GM19193 (cell line): ENCODE results near the gene ARHGEF28.

Experiments
- POLR2A ChIP-seq: IDR thresholded peaks from 4 replicates; pipeline ENCODE4 v1.6.1; 2011; ENCODE audit not compliant: insufficient read depth, insufficient read length; ENCODE audit errors: extremely low read depth

ARHGEF28 gene

DNA sequence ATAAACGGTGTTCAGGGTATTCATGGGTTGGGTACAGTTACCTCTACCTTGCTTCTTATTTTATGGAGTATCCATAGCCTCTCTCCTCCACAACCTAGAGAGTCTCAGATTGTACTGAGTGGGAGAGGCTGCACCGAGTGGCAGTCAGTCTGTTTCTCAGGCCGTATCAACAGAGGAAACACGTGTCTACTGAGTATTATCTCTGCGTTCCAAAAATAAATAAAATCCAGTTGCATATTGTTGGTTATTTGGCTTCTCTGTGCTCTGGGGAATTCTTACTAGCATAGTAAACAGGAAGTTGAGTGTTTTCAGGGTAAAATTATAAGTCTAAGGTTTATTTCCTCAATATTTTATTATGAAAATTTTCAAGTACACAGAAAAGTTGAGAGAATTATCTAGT, 231.0 kb downstream of the ARHGEF28 start:
- TF ChIP-seq POLR2A: no peak

DNA sequence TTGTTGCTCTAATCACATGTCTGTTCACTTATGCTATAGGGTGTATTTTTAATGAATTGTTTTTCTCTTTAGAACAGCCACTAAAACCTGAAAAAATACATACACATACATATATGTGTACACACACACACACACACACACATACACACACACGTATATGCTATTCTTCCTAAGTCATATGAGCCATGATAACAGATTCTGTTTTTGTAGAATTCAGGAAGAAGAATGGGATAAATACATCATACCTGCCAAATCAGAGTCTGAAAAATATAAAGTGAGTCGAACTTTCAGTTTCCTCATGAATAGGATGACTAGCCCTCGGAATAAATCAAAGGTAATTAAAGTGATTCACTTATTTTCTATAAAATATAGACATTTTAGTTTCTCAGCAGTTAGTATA, 231.4 kb downstream of the ARHGEF28 start:
- TF ChIP-seq POLR2A: no peak

DNA sequence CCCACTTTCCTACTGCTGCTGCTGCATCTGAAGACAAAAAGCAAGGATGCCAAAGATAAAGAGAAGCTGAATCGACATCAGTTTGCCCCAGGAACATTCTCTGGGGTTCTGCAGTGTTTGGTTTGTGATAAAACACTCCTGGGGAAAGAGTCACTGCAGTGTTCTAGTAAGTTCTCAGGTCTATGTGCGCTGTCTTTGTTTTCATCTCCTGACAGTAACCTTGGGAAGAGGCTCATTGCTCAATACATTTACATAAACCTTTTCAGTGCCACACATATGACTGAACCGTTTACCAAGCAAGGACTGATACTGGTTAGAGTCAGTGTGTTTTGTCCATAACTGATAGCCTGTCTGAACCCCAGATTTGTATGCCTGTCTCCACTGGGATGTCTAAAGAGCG, 232.1 kb downstream of the ARHGEF28 start:
- no peak for TF ChIP-seq POLR2A

DNA sequence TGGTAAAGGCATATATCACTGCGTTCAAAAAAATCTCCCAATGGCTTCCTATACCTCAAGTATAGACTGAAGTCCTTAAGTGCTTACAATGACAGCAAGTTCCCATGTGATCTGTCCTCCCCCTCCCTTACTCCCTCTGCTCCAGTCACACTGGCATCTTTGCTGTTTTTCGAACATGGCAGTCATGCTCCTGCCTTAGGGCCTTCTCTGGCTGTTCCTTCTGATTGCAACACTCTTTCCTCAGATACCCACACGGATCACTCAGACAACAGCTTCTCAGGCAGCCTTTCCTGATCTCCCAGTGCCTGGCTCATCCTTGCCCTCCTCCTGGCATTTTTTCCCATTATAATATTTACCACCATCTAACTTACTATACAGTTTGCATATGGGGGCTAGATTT, 232.8 kb downstream of the ARHGEF28 start:
- no peak for TF ChIP-seq POLR2A

DNA sequence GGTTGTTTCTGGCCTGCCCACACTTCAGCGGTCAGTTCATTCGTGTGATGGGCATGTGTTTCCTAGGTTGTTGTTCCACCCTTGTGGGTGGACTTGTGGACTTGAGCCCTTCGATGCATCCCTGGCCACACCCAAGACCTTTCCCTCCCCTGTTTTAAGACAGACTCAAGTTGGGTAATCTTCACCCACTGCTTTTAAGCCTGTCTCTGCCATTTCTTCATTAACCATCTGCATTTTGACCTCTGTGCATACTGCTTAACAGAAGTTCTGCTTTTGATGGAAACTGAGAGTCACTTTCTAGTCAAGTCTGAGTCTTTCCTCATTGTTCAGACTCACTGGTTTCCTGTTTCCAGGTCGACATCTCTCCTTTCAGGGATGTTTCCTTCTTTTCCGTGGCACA, 233.7 kb downstream of the ARHGEF28 start:
- TF ChIP-seq POLR2A: no peak

DNA sequence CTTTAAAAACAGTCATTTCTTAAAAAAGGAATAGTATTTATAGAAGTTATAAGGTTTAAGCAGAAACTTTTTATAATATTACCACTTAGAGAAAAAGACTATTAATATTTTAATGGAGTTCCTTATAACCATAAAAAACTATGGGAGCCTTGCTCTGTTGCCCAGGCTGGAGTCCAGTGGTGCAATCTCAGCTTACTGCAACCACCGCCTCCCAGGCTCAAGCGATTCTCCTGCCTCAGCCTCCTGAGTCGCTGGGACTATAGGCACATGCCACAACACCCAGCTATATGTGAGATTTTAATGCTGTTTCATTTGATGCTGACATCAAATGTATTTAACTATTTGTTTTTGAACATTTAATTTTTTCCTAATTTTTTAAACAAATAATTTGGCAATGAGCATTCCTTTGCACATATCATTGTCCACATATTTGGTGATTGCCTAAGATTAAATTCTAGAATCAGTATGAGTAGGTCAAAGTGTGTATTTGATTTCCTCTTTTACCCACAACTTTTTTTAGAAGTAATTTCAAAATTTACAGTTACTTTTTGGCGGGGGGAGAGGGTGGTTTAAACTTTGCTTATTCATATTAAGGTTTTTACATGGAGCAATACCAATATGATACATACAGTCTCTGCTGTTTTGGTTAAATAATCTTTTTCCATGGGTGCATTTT, 235.5 kb downstream of the ARHGEF28 start:
- TF ChIP-seq POLR2A: no peak

DNA sequence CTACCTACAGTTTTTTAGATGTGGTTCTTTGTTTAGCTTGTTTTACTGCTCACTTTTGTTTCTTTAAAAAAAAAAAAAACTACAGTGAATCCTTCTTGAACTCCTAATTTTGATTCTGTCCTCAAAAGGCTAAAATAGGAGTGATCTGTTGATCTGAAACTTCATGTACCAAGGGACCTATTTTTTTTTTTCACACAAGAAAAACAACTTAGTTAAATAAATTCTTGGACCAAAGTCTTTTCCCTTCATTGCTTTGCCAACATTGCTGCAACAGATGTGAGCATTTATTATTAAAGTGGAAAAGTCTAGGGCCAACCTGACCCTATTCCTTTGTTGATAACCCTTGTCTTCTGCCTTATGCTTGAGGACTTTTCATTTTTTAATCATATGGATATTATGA, 236.8 kb downstream of the ARHGEF28 start:
- TF ChIP-seq POLR2A: no peak

DNA sequence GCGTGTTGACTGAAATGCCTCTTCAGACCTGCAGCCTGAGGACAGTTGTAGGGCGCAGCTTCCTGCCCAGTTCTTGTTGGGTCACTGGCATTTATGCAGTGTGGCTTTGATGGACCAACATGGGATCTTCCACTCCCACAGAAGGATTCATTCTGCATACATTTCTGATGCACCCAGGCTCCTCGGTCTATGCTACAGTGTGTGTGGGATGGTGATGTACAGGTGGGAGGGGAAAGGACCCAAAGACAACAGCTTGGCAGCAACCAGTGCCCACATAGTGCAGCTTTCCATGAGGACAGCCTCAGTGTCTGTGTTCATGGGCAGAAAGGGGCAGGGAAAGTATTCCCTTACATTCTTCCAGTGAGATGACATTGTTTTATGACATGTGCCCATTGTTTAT, 237.9 kb downstream of the ARHGEF28 start:
- no peak for TF ChIP-seq POLR2A

DNA sequence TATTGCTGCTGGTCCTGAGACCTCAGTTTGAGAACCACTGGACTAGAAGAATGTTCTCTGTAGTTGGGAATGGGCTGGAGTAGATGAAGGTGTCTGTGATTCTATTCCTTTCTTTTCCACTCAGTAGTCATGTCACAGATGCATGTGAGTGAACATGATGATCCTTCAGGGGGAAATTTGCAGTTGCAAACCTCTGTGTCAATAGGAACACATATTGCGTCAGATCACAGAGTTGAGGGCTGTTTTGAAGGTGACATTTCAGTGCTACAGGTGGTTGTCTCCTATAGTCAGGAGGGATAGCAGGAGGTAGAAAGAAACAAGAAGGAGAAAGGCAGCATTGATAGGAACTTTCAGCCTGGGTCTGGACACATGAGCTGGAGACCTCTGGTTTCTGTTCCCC, 239.3 kb downstream of the ARHGEF28 start:
- no peak for TF ChIP-seq POLR2A

DNA sequence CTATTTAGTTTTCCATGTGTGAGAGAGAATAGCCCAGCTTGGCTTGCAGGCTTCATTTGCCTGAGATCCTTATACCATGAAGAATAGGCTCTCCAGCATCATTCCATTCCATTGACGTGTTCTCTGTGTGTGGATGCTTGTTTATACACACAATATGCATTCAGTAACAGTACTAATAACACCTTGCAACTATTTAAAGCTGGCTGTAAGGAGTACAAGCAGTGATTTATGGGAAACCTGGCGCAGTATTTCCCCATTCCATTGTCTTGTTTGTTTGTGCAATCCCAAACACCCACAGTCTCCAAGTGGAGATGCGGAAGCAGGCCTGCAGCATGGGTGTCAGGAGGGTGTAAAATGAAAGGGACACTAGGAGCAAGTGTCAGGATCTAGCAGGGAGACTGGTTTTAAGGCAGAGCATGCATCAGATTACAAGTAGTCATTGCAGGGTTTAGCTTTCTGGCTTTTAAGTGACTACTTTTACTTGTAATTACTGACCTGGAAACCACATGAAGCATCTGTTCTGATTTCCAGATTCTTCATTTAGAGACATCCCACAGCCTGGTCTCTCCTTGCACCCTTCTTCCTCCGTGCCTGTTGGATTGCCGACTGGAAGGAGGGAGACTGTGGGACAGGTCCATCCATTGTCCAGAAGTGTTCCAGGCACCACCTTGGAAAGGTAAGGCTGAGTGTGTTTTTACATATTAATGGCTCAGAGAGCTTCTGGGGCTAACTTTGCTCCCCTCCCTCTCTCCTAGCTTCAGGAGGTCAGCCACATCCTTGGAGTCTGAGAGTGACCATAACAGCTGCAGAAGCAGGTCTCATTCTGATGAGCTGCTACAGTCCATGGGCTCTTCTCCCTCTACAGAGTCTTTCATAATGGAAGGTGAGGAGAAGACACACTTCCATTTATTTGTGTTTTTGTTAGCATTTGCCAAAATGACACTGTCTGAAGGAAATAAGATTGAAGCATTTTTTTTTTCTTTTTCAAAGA, 241.6 kb downstream of the ARHGEF28 start:
- TF ChIP-seq POLR2A: no peak

DNA sequence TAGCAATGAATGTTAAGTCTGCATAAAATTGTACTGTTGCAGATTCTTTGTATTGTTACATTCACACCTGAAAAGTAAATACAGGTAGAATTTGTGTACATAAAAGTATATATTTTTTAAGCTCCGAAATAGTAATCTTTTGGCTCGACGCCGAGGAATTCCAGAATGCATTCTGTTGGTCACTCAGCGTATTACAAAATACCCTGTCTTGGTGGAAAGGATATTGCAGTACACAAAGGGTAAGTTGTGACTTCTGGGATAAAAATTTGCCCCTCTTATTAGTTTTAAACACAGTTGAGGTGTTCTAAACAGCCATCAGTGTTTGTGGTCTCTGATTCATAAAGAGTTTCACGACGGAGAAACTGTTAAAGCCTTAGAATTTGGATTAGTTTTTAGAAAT, 257.6 kb downstream of the ARHGEF28 start:
- TF ChIP-seq POLR2A: no peak

DNA sequence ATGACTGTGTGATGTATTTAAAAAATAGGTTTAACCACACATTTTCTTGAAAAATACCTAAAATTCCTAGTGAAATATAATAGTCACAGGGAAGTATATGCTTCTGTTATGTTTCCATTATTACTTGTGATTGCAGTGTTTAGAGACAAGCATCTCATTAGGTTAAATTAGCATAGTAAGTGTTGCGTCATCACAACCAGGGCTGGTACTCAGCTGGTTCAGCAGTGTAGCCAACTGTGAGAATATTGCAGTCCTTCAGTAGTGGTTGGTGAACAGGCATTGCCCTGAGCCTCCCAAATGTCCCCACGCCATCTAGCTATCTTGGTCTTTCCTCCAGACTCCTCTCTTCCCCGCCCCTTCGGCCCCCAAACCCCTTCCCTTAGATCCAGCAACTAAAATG, 261.7 kb downstream of the ARHGEF28 start:
- TF ChIP-seq POLR2A: no peak

DNA sequence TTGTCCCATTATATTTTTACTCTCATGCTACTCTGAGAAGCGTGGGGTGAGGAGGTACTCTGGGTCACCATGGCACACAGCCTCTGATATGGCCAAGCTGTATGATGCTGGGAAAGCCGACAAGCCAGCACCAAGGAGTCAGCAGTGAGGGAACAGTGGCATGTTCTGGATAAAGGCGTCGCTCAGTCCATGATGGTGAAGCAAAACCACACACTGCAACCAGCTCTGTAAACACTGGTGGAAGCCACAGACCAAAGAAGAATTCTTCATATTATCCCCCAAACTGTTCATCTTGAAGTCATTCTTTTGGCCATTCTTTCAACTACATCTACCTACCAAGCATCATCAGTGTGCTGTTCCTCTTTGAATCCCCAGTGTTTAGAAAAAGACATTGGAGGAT, 264.6 kb downstream of the ARHGEF28 start:
- no peak for TF ChIP-seq POLR2A

DNA sequence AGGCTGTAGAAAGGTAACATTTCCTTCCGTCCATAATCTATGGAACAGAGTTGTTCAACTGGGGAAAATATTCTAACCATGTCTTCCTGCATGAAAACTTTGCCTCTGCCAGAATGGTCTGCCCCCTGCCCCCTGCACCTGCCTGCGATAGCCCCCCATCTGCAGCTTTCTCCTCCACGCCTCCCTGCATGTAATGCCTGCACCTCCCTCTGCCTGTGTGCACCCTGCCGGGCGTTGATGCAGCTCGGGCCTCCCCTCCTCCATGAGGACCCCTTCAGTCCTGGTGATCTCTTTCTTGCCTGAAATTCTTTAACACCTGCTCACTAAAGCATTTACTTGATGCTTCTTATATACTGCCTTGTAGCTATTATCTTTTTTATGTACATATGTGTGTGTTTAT, 266.2 kb downstream of the ARHGEF28 start:
- TF ChIP-seq POLR2A: no peak

DNA sequence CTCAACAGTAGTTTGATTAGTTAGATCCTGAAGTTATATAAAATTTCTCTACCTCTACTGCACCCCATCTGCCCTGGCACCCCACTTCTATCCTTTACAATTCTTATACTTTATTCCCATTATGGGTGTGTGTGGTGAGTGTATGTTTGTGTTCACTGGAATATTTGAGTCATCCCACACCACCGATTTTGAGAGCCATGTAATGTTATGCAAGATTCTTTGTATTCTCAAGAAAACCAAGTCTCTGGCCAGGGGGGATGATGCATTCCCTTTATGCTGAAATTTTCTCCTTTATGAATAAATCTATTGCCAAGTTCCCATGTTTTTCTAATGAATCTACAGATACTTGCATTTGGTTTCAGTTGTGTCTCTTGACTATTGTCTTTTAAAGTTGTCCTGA, 266.8 kb downstream of the ARHGEF28 start:
- no peak for TF ChIP-seq POLR2A

DNA sequence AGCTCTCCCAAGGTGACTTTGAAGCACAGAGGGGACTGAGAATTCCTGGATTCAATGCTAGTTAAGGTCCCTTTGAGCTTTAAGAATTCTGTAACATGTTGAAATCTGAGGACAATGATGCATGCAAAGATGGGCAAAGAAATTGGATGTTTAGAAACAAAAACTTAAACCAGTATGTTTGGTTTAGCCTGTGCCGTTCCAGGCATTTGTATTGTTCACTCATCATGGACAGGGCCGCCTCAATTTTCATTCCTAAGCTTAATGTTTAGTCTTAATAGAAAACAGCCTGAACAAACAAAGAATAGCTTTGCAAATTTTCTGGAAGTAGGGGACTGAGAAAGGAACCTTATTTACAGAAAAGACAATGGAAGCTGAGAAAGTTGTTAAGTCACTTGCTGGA, 267.8 kb downstream of the ARHGEF28 start:
- no peak for TF ChIP-seq POLR2A
